ENCODE measurements around the gene CDH23.

CDH23 gene

GRCh38 chr10:71635867-71636266 lies 239.1 kb downstream of the CDH23 start:
- Histone ChIP-seq H3K36me3 (ENCODE audit: insufficient read depth) (no peaks in the 10 kb centered on the region), H3K9ac (no peak overlapping the region), H4K20me1 (ENCODE audit: insufficient read depth) (no peaks in the 10 kb centered on the region), H3K79me2 (ENCODE audit: insufficient read depth, low read depth) (no peaks in the 10 kb centered on the region), H2AFZ (ENCODE audit: low read depth) (no peak overlapping the region), H3K27me3 (ENCODE audit: insufficient read depth, low read depth) (peaks cover 64% of the 10 kb centered on the region), H3K4me3 (IDR thresholded peaks at IDR 0.05; ENCODE audit: insufficient read depth, low read depth, low read length) (no peak overlapping the region), H3K4me2 (no peak overlapping the region), H3K4me1 (ENCODE audit: low read depth, poor library complexity, severe bottlenecking) (no peaks in the 10 kb centered on the region), H3K27ac (no peak overlapping the region)
- TF ChIP-seq CTCF (conservative IDR thresholded peaks at IDR 0.05; ENCODE audit: low read depth, low read length): no peak

- H3K27ac ChIP-seq: no peak overlapping the region
- no peak overlapping the region for H3K4me3 ChIP-seq (IDR thresholded peaks at IDR 0.05; ENCODE audit: insufficient read depth, low read depth, low read length)
- no peaks in the 10 kb centered on the region for H3K4me1 ChIP-seq (ENCODE audit: low read depth, poor library complexity, severe bottlenecking)
- H3K36me3 ChIP-seq (ENCODE audit: insufficient read depth): no peaks in the 10 kb centered on the region
- peaks cover 64% of the 10 kb centered on the region for H3K27me3 ChIP-seq (ENCODE audit: insufficient read depth, low read depth)
- no peaks in the 10 kb centered on the region for H3K79me2 ChIP-seq (ENCODE audit: insufficient read depth, low read depth)
- no peak overlapping the region for H3K9ac ChIP-seq
- no peak overlapping the region for H3K4me2 ChIP-seq
- no peak overlapping the region for H2AFZ ChIP-seq (ENCODE audit: low read depth)
- TF ChIP-seq CTCF (conservative IDR thresholded peaks at IDR 0.05; ENCODE audit: low read depth, low read length): no peak
- no peaks in the 10 kb centered on the region for H4K20me1 ChIP-seq (ENCODE audit: insufficient read depth)
These were observed 239.9 kb downstream of the CDH23 start for GRCh38 chr10:71636588-71636987.

- no peaks in the 10 kb centered on the region for H3K79me2 ChIP-seq (ENCODE audit: insufficient read depth, low read depth)
- no peaks in the 10 kb centered on the region for H3K36me3 ChIP-seq (ENCODE audit: insufficient read depth)
- no peaks in the 10 kb centered on the region for H3K4me1 ChIP-seq (ENCODE audit: low read depth, poor library complexity, severe bottlenecking)
- TF ChIP-seq CTCF (conservative IDR thresholded peaks at IDR 0.05; ENCODE audit: low read depth, low read length): no peak
- no peak overlapping the region for H3K4me3 ChIP-seq (IDR thresholded peaks at IDR 0.05; ENCODE audit: insufficient read depth, low read depth, low read length)
- H3K27ac ChIP-seq: no peak overlapping the region
- H4K20me1 ChIP-seq (ENCODE audit: insufficient read depth): no peaks in the 10 kb centered on the region
- no peak overlapping the region for H3K9ac ChIP-seq
- no peak overlapping the region for H3K4me2 ChIP-seq
- no peak overlapping the region for H2AFZ ChIP-seq (ENCODE audit: low read depth)
- peaks cover 65% of the 10 kb centered on the region for H3K27me3 ChIP-seq (ENCODE audit: insufficient read depth, low read depth)
These were observed 240.6 kb downstream of the CDH23 start for GRCh38 chr10:71637305-71637704.

- Histone ChIP-seq H2AFZ (ENCODE audit: low read depth) (no peak overlapping the region), H3K27me3 (ENCODE audit: insufficient read depth, low read depth) (peaks cover 68% of the 10 kb centered on the region), H3K4me2 (no peak overlapping the region), H3K27ac (no peak overlapping the region), H3K4me3 (IDR thresholded peaks at IDR 0.05; ENCODE audit: insufficient read depth, low read depth, low read length) (no peak overlapping the region), H4K20me1 (ENCODE audit: insufficient read depth) (no peaks in the 10 kb centered on the region), H3K36me3 (ENCODE audit: insufficient read depth) (no peaks in the 10 kb centered on the region), H3K4me1 (ENCODE audit: low read depth, poor library complexity, severe bottlenecking) (no peaks in the 10 kb centered on the region), H3K9ac (no peak overlapping the region), H3K79me2 (ENCODE audit: insufficient read depth, low read depth) (no peaks in the 10 kb centered on the region)
- TF ChIP-seq CTCF (conservative IDR thresholded peaks at IDR 0.05; ENCODE audit: low read depth, low read length): no peak
These were observed 241.5 kb downstream of the CDH23 start for GRCh38 chr10:71638064-71638821.
